Measurements from ENCODE around the gene MYL5.

Gene MYL5

GRCh38 chr4:707929-708630 is 33.7 kb downstream of the MYL5 start:
- DNase-seq (ENCODE audit: low spot score): no peak

GRCh38 chr4:708631-708933 is 34.2 kb downstream of the MYL5 start:
- DNase-seq (ENCODE audit: low spot score): no peak

DNA sequence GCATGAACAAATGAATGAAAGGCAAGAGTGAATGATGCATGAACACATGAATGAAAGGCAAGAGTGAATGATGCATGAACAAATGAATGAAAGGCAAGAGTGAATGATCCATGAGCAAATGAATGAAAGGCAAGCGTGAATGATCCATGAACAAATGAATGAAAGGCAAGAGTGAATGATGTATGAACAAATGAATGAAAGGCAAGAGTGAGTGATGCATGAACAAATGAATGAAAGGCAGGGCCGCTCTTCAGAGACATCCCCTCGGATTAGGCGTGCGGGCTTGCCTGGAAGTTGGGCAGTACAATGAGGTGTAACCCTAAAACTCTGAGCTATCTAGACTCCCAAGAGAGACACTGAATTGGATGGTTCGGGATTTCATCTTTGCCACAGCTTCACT is 35.0 kb downstream of the MYL5 start:
- DNase-seq (ENCODE audit: low spot score): no peak

DNA sequence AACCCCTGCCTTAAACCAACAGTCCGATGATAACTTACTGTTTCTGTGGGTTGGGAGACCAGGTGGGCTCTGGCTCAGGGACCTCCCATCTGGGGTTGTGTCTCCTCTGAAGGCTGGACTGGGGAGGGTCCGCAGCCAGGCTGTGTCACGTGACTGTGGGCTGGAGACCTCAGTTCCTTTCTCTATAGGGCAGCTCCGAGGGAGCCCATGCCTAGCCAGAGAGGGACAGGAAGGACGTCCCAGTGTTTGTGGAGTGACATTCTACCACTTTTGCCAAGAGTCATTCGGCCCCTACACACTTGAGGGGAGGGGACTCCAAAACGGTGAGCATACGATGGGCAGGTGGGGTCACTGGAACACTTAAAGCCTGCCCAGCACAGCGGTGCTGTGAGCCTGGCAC is 35.8 kb downstream of the MYL5 start:
- no peak for DNase-seq (ENCODE audit: low spot score)

DNA sequence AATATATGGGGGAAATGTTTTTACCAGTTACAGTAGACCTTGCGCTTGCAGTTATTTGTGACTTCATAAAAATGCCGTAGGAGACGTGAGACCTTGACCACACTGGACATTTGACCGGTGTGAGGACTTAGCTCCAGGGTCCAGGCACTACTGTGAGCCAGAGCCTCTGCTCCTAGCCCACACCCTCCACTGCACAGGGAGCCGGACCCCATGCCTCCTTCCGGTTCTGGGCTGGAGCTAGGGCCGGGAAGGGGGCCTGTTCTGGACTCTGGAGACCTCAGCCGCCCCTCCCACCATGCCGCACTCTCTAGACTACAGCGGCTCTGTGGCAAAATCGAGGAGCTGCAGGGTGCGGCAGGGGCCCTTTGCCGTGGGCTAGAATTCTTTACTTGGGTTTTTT is 36.6 kb downstream of the MYL5 start:
- no peak for DNase-seq (ENCODE audit: low spot score)

DNA sequence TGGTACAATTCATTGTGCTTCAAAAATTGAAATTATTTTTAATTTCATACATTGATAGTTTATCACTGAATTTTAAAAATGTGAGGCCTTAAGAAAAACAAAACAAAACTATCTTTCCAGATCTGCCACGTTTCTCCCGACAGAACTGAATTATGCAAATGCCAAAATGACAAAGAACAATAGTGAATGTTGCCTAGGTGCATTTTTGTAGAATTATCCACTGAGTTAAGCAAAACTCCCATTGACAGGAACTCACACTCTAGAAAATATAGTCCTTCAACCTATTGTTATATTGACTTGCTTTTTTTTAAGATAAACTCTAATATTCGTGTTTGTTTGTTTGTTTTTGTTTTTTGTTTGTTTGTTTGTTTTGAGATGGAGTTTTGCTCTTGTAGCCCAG is 37.8 kb downstream of the MYL5 start:
- no peak for DNase-seq (ENCODE audit: low spot score)

- no peak for DNase-seq (ENCODE audit: low spot score)
These were observed 38.7 kb downstream of the MYL5 start for GRCh38 chr4:712916-713632.

DNA sequence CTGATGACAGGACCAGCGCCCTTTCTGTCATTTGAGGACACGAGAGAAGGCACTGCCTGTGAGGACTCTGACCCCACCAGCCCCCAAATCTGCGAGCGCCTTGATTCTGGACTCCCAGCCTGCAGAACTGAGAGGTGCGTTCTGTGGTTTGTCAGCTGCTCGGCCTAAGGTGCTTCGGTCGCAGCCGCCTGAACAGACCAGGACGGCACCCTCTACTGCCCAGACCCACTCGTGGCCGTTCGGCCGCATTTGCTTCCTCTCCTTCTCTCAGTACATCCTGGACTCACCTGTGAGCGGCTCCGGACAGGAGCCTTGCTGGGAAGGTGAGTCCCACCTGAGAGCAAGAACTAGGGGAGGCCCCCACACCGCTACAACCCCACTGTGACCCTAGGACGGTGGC is 39.7 kb downstream of the MYL5 start:
- no peak for DNase-seq (ENCODE audit: low spot score)

DNA sequence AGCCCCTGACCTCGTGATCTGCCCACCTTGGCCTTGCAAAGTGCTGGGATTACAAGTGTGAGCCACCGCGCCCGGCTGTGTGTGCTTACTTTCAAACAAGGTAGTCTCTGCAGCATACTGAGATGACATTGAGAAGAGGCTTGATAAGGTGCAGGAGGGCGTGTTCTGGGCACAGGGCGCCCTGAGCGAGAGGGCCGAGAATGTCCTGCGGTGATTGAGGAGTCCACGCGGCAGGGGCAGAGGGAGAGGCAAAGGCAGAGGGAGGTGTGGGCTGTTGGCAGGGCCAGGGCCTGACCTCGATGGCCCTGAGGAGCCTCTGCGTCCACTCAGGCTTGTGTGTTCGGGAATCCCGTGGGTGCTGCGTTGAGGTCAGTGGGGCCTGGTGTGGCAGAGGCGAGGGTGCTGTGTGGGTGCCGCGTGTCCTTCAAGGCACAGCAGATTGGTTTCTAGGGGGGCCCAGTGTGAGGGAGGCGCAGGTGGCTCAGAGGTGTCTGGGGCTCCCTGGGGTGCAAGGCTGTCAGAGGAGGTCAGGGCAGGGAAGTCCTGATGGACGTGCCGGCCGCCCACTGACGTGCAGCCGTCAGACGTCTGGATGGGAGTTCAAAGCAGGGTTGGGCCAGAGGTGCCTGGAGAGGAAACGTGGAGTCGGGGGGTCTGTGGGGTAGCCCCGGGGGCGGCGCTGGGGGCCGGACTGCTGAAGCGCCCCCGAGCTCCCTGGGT is 43.4 kb downstream of the MYL5 start:
- DNase-seq (ENCODE audit: low spot score): no peak

- DNase-seq (ENCODE audit: low spot score): no peak
These were observed 44.1 kb downstream of the MYL5 start for GRCh38 chr4:718460-718859.

DNA sequence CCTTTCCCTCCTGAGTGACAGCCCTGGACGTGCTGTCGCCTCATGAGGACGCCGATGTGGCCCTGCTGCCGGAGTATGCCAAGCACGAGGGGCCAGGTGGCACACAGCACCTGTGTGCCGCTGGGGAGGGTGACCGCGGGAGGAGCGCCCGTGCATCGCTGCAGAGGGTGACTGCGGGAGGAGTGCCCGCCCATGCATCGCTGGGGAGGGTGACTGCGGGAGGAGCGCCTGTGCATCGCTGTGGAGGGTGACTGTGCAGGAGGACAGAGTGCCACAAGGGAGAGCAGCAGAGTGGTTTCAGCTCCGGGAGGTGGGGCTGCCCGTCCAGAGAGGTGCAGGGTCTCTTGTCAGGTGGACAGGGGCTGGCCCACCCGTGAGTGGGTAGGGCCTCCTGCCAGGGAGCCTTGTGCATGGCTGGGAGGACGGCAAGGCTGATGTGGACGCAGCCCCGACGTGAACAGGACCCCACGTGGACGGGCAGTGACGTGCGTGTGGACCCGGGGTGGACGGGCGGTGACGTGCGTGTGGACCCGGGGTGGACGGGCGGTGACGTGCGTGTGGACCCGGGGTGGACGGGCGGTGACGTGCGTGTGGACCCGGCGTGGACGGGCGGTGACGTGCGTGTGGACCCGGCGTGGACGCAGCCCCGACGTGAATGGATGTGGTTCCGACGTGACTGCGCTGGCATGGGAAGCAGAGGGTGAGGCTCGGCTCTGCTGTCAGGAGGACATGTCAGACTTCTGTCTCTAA is 45.9 kb downstream of the MYL5 start:
- no peak for DNase-seq (ENCODE audit: low spot score)

GRCh38 chr4:721261-722168 is 47.2 kb downstream of the MYL5 start:
- DNase-seq (ENCODE audit: low spot score): no peak

- DNase-seq (ENCODE audit: low spot score): no peak
These were observed 47.9 kb downstream of the MYL5 start for GRCh38 chr4:722169-722725.

- no peak for DNase-seq (ENCODE audit: low spot score)
These were observed 48.6 kb downstream of the MYL5 start for GRCh38 chr4:722851-723360.

GRCh38 chr4:723751-724530 is 49.6 kb downstream of the MYL5 start:
- no peak for DNase-seq (ENCODE audit: low spot score)

DNA sequence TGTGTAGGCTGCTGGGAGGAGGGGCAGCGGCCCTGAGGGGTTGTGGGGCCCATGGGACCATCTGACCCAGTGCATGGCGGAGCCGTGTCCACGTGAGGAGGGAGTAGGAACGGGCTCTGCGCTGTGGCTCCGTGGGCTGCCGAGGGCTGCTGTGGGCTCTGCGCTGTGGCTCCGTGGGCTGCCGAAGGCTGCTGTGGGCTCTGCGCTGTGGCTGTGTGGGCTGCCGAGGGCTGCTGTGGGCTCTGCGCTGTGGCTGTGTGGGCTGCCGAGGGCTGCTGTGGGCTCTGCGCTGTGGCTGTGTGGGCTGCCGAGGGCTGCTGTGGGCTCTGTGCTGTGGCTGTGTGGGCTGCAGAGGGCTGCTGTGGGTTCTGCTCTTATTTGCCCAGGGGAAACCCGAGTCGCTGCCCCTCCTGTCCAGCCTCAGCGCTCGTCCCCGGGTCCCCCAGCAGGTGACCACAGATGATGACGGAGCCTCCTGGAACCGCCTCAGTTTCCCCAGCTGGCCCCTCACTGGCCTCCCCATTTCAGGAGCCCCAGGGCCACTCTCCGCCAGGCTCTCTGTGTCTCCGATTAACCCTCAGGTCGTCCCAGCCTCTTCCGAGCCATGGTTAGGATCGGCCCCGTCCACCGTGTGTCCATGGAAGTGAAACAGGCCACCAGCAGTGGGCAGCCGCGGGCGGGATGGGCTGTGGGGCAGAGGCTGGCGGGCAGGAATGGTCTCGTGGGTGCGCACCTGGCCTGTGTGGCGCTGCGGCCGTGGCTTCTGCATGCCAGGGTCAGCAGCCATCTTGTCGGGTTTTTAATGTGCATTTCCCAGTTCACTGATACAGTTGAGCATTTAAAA is 51.3 kb downstream of the MYL5 start:
- DNase-seq (ENCODE audit: low spot score): no peak

DNA sequence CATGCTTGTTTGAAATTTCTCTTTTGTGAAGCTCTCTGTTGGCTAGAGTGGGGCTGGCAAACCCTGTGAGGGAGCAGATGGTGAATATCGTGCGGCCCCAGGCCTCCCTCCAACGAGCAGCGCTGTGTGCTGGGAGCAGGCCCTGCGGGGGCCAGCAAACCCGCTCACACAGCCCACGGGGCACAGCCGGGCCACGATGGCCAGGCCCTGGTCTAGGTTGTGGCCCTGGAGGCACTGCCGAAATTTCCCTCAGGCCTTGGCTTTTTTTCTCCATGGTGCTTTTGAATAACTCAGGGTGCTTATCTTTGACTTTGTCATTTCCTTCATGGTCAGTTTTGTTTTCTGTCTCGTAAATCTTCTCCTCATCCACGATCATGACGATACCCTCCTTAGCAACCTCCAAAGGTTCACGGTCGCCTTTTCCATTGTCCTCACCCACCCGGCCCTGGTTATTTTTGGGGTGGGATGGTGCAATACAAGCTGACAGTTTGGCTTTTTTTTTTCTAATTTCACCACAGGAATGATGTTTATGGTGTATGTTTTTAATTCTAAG is 52.0 kb downstream of the MYL5 start:
- DNase-seq (ENCODE audit: low spot score): no peak

GRCh38 chr4:726838-727237 is 52.5 kb downstream of the MYL5 start:
- DNase-seq (ENCODE audit: low spot score): no peak

GRCh38 chr4:727576-727975 is 53.2 kb downstream of the MYL5 start:
- no peak for DNase-seq (ENCODE audit: low spot score)
